CD4-positive, alpha-beta T cell treated with Interleukin-17A for 1 hour (primary cell): ENCODE data around the gene CRYM.

Experiments used
- DNase-seq: peaks from one replicate; pipeline ENCODE4 v3.0.0-alpha.2; 2020

Gene CRYM

GRCh38 chr16:21242756-21243155 lies 35.3 kb downstream of the CRYM start:
- DNase-seq, result no peak

- no peak for DNase-seq
These were observed 38.4 kb downstream of the CRYM start for GRCh38 chr16:21239646-21240045.

GRCh38 chr16:21236831-21237230 lies 41.3 kb downstream of the CRYM start:
- no peak for DNase-seq

- DNase-seq, result no peak
These were observed 42.9 kb downstream of the CRYM start for GRCh38 chr16:21235199-21235585.

GRCh38 chr16:21233521-21234150 lies 44.5 kb downstream of the CRYM start, which contains the start of gene ANKS4B:
Gene ANKS4B, plus strand, starts transcription at chr16:21233699. Its CDS starts 39 bp downstream, at chr16:21233738.
- DNase-seq, result no peak

- DNase-seq, result no peak
These were observed 45.0 kb downstream of the CRYM start for GRCh38 chr16:21233045-21233520.

- no peak for DNase-seq
These were observed 49.7 kb downstream of the CRYM start for GRCh38 chr16:21228361-21228872.

- no peak for DNase-seq
These were observed 50.2 kb downstream of the CRYM start for GRCh38 chr16:21227866-21228265.

- DNase-seq, result no peak
These were observed 51.3 kb downstream of the CRYM start for GRCh38 chr16:21226749-21227148.

- no peak for DNase-seq
These were observed 53.3 kb downstream of the CRYM start for GRCh38 chr16:21224800-21225199.

- DNase-seq, result no peak
These were observed 54.3 kb downstream of the CRYM start for GRCh38 chr16:21223787-21224186.

- no peak for DNase-seq
These were observed 55.4 kb downstream of the CRYM start for GRCh38 chr16:21222495-21223337.

GRCh38 chr16:21219551-21219950 lies 58.5 kb downstream of the CRYM start:
- no peak for DNase-seq

- DNase-seq, result no peak
These were observed 59.9 kb downstream of the CRYM start for GRCh38 chr16:21218153-21218552.

- no peak for DNase-seq
These were observed 61.0 kb downstream of the CRYM start for GRCh38 chr16:21217121-21217520.

- DNase-seq, result no peak
These were observed 64.0 kb downstream of the CRYM start for GRCh38 chr16:21214086-21214485.

- DNase-seq, result no peak
These were observed 66.6 kb downstream of the CRYM start, which contains the start of gene ZP2 for GRCh38 chr16:21211486-21211885. Gene ZP2, minus strand, starts transcription at chr16:21211574. Its CDS starts 27 bp downstream, at chr16:21211547.
